Epithelial cell of esophagus (primary cell): ENCODE data around the gene KATNAL2.

ENCODE experiments used
- DNase-seq: peaks from one replicate; pipeline ENCODE4 v3.0.0; 2010; ENCODE audit warnings: low read depth
- H3K4me3 ChIP-seq: 2 replicates; pipeline ENCODE4 v1.5.1; 2011; ENCODE audit warnings: mild to moderate bottlenecking, low read length, control low read depth
- TF ChIP-seq, protein P1 (sequence below): IDR thresholded peaks from 2 replicates; pipeline ENCODE4 v1.5.1; 2011; ENCODE audit warnings: low read depth, mild to moderate bottlenecking, low read length, control low read depth, inconsistent platforms; ENCODE audit not compliant: insufficient read depth; ENCODE audit errors: missing control alignments

Gene KATNAL2

DNA sequence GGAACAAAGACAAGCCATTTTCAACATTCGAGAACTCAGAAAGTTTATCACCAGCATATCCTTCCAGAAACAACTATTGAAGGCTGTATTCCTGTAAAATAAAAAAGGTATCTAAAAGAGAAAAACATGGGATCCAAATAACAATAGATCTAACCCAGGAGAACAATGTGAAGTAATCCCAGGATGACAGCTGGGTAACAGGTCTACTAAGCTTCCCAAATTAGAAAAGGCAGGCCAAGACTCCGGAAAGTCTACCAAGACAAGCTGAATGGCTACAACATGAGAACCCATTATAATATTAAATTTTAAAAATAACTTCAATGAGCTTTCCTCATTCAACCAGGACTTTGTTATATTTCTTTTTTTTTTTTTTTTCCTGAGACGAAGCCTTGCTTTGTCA is 6.5 kb upstream of the KATNAL2 start:
- TF ChIP-seq, protein P1, sequence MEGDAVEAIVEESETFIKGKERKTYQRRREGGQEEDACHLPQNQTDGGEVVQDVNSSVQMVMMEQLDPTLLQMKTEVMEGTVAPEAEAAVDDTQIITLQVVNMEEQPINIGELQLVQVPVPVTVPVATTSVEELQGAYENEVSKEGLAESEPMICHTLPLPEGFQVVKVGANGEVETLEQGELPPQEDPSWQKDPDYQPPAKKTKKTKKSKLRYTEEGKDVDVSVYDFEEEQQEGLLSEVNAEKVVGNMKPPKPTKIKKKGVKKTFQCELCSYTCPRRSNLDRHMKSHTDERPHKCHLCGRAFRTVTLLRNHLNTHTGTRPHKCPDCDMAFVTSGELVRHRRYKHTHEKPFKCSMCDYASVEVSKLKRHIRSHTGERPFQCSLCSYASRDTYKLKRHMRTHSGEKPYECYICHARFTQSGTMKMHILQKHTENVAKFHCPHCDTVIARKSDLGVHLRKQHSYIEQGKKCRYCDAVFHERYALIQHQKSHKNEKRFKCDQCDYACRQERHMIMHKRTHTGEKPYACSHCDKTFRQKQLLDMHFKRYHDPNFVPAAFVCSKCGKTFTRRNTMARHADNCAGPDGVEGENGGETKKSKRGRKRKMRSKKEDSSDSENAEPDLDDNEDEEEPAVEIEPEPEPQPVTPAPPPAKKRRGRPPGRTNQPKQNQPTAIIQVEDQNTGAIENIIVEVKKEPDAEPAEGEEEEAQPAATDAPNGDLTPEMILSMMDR, result no peak
- no peak for DNase-seq

DNA sequence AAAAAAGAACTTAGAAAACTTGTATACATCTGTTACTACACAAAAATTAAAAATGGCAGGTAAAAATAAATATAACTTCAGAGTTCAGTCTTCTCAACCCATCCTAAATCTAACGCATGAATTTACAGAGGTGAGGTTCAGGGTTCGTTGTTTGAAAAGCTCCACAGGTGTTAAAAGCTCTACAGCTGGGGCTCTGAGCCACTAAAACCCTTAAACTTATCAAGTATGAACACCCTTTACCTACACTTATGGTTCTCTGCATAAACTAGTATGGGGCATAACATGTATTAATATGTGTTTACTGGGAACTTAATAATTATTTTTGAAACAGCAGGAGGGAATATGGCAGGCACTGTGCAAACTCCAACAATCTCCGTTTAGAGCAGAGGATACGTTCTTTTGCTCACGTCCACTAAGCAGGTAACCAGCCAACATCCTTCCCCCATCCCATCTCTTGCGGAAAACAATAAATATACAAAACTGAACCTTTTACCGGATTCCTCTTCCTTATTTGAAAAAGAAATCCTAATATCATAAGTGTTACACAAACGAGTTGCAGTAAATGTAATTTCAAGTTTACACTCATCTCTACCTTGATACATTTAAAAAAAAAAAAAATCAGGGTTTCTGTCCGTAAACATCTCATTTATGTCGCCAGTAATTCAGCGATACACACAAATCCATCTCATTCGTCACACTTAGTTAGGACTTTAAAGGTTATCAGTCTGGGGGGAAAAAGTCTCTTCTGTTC is 1.4 kb upstream of the KATNAL2 start:
- peak; percentile 27 for DNase-seq
- TF ChIP-seq, protein P1, result no peak

More for the DNA sequence above, 6.5 kb upstream of the KATNAL2 start:
- no peak overlapping the region for H3K4me3 ChIP-seq

DNA sequence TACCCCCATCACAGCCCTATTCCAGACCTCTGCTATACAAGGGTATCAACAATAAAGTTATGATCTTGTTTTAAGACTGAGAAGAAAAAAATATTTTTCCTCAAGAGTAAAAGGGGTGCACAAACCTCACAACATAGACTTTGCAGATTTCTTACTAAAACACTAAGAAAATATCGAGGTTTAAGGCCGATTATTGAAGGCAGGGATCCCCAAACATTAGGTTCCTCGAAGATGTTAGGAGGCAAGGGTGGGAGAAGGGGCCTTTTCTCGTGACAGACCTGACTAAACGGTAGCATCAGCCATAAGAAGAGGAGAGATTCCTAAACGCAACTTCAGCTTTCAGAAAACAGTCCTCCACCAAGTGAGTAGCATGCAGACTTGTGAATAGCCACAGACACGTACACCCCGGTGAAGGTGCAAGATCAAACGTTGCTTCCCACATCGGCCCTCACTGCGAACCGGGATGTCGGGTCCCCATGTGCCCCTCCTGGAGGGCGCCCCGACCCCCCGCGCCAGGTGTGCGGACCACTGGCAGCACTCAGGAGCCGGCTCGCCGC is 773 bp upstream of the KATNAL2 start:
- peak; percentile 40 for DNase-seq
- TF ChIP-seq, protein P1, result no peak
- H3K4me3 ChIP-seq, result peak overlapping the region; percentile 81

More for the DNA sequence above, 1.4 kb upstream of the KATNAL2 start:
- peak overlapping the region; percentile 81 for H3K4me3 ChIP-seq

DNA sequence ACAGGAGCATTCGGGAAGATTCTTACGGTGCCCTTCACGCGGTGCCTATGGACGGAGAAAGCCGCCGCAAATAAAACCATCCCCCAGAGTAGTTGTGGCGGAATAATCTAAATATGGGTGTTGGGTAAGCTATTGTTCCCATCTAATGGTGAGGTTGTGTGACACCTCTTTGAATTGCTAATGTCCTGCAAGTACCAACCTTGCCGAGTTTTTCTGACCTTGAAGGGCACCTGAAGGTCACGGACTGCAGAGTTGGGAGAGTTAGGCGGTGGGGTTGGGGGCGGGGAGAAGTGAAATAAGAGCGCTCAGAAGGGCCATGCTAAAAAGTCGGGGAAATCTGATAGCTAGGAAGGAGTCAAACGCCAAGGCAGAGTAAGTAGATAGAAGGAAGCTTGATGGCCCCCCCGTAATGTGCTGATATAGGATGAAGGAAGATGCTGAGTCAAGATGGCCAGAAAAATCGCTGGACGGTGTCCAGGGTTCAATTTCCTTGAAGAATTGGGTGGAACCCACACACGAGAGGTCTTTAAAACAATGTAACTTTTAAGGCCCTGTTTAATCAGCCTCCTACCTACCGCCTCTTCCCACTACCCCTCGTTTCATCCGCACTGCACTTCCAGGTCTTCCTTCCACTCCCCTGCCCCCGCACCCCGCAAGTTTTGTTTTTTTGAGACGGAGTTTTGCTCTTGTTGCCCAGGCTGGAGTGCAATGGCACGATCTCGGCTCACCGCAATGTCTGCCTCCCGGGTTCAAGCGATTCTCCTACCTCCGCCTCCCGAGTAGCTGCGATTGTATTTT is 600 bp downstream of the KATNAL2 start:
- DNase-seq, result peak; percentile 18
- TF ChIP-seq, protein P1, result no peak
- peak overlapping the region; percentile 81 for H3K4me3 ChIP-seq

DNA sequence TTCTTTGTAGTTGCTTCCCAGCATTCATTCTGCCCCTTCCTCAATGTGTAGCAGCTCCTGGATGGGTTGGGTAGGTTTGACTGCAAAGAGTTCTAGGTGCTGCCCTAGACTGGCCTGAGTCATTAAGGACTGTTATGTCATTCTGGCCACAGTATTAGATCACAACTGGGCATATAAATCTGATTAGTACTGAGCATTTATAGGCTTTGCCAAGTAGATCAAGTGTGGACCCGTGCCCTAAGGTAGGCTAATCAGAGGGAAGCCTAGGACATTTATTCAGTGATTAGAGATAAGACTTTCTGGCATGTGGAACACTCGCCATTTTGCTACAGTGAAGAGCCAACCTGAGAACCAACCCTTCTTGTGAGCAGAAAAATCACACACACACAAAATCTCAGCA is 2.7 kb downstream of the KATNAL2 start:
- TF ChIP-seq, protein P1, result no peak
- no peak for DNase-seq
- H3K4me3 ChIP-seq, result no peak overlapping the region

DNA sequence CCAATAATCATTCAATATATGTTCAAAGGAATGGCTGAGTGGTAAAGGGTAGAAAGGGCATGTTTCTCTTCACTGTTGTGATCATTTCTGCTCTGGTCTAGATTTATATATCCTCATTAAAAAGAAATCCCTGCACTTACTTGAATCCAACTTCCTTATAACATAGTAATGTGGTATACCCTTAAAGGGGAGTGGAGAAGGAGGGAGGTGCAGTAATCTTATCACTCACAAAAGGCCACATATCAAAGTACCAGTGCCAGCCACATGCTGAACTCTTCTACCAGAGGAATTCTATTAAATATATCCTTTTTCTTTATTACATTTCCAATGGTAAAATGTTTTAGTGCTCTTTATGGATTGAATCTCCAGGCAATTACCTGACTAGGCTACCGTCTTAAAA is 3.3 kb downstream of the KATNAL2 start:
- no peak overlapping the region for H3K4me3 ChIP-seq
- DNase-seq, result no peak
- TF ChIP-seq, protein P1, result no peak
